IPS-18a (cell line): ENCODE data around the gene PLXDC2.

ENCODE experiments used
- H3K27ac ChIP-seq: one replicate; pipeline ENCODE4 v1.5.1; 2013; ENCODE audit warnings: low read length
- H3K27me3 ChIP-seq: one replicate; pipeline ENCODE4 v1.6.1; 2013; ENCODE audit warnings: mild to moderate bottlenecking, low read length; ENCODE audit not compliant: control insufficient read depth, insufficient read depth
- H3K36me3 ChIP-seq: one replicate; pipeline ENCODE4 v1.6.1; 2013; ENCODE audit warnings: low read depth, low read length; ENCODE audit not compliant: control insufficient read depth
- H3K4me1 ChIP-seq: one replicate; pipeline ENCODE4 v1.6.1; 2013; ENCODE audit warnings: low read depth, low read length; ENCODE audit not compliant: control insufficient read depth
- H3K4me3 ChIP-seq: one replicate; pipeline ENCODE4 v1.5.1; 2013; ENCODE audit warnings: low read length
- H3K9ac ChIP-seq: one replicate; pipeline ENCODE4 v1.6.1; 2013; ENCODE audit warnings: mild to moderate bottlenecking, low read length, moderate library complexity
- H3K9me3 ChIP-seq: one replicate; pipeline ENCODE4 v1.6.1; 2013; ENCODE audit warnings: low read depth, low read length; ENCODE audit not compliant: control insufficient read depth

Gene PLXDC2

GRCh38 chr10:19970717-19971116, 154.5 kb downstream of the PLXDC2 start:
- Histone ChIP-seq H3K36me3 (no peaks in the 10 kb centered on the region), H3K4me1 (peaks cover 18% of the 10 kb centered on the region), H3K27ac (no peak overlapping the region), H3K27me3 (no peaks in the 10 kb centered on the region), H3K9me3 (no peaks in the 10 kb centered on the region), H3K9ac (no peak overlapping the region), H3K4me3 (no peak overlapping the region)

GRCh38 chr10:19971343-19972052, 155.3 kb downstream of the PLXDC2 start:
- Histone ChIP-seq H3K27ac (no peak overlapping the region), H3K4me1 (peaks cover 15% of the 10 kb centered on the region), H3K9me3 (no peaks in the 10 kb centered on the region), H3K27me3 (no peaks in the 10 kb centered on the region), H3K36me3 (no peaks in the 10 kb centered on the region), H3K4me3 (no peak overlapping the region), H3K9ac (no peak overlapping the region)

DNA sequence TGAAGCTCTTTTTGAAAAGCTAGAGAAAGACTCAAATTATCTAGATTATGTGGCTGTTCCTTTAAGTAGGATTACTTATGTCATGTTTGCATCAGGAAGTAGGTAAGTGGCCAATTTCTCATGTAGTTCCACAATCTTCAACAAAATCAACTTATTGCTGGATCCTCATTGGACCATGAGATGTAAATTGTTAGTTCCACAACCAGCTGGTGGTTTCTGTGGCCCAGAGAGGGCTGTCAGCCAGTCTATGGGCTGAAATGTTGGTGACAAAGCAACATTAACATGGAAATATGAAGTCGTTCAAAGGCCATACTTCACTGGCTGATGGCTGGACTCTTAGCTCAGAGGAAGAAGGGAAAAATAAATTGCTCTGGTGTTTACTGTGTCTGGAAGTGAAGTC, 157.9 kb downstream of the PLXDC2 start:
- no peak overlapping the region for H3K27ac ChIP-seq
- H3K9ac ChIP-seq: no peak overlapping the region

DNA sequence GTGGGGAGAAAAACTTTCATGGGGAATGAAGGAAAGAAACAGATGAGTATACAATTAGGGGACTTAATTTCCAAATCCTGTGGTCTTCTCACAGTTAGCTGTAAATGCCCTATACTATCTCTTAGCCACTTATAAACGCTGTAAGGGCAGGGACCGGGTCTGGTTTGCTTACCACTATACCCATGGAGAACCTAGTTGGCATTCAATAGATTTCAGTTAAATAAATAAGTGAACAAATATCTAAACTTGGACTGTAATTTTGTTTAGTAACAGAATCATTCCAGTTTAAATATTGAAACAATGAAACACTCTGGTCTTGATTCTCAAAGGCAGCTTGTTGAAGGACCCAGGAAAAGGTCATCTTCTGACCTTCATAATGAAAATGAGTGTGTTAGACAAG, 158.3 kb downstream of the PLXDC2 start:
- peaks cover 3% of the 10 kb centered on the region for H3K4me1 ChIP-seq
- no peaks in the 10 kb centered on the region for H3K27me3 ChIP-seq
- no peaks in the 10 kb centered on the region for H3K36me3 ChIP-seq
- no peak overlapping the region for H3K9ac ChIP-seq
- H3K9me3 ChIP-seq: no peaks in the 10 kb centered on the region
- H3K27ac ChIP-seq: no peak overlapping the region
- no peak overlapping the region for H3K4me3 ChIP-seq

More for the DNA sequence above, 157.9 kb downstream of the PLXDC2 start:
- Histone ChIP-seq H3K4me3 (no peak overlapping the region), H3K36me3 (no peaks in the 10 kb centered on the region), H3K27me3 (no peaks in the 10 kb centered on the region), H3K4me1 (peaks cover 3% of the 10 kb centered on the region), H3K9me3 (no peaks in the 10 kb centered on the region)

- Histone ChIP-seq H3K36me3 (no peaks in the 10 kb centered on the region), H3K4me1 (peaks cover 12% of the 10 kb centered on the region), H3K27me3 (no peaks in the 10 kb centered on the region), H3K4me3 (no peak overlapping the region), H3K27ac (no peak overlapping the region), H3K9ac (no peak overlapping the region), H3K9me3 (no peaks in the 10 kb centered on the region)
These were observed 160.9 kb downstream of the PLXDC2 start for GRCh38 chr10:19977097-19977521.

DNA sequence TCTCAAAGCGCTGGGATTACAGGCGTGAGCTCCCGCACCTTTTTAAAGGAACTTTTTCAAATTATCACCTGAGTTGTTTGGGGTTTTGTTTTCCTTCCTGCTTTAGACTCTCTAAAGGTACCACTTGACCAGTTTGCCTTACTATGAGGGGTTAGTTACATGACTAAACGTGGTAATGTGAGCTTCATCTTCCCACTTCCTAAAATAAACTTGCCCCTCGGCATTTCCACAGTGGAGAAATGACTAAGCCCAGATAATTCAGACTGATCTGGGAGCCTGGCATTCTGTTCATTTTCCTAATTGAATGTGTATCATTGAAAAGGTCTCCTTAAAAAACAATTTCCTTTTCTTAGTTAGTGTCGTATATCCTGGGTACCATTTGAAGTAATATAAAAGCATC, 163.4 kb downstream of the PLXDC2 start:
- Histone ChIP-seq H3K36me3 (no peaks in the 10 kb centered on the region), H3K9ac (no peak overlapping the region), H3K27me3 (no peaks in the 10 kb centered on the region), H3K4me3 (no peak overlapping the region), H3K27ac (no peak overlapping the region), H3K4me1 (peaks cover 31% of the 10 kb centered on the region), H3K9me3 (no peaks in the 10 kb centered on the region)

- Histone ChIP-seq H3K9me3 (no peaks in the 10 kb centered on the region), H3K4me3 (no peak overlapping the region), H3K36me3 (no peaks in the 10 kb centered on the region), H3K9ac (no peak overlapping the region), H3K27me3 (no peaks in the 10 kb centered on the region), H3K27ac (no peak overlapping the region), H3K4me1 (peaks cover 56% of the 10 kb centered on the region)
These were observed 167.8 kb downstream of the PLXDC2 start for GRCh38 chr10:19983880-19984565.

- no peaks in the 10 kb centered on the region for H3K36me3 ChIP-seq
- H3K4me1 ChIP-seq: peaks cover 51% of the 10 kb centered on the region
- H3K9ac ChIP-seq: no peak overlapping the region
- H3K9me3 ChIP-seq: no peaks in the 10 kb centered on the region
- H3K4me3 ChIP-seq: no peak overlapping the region
- H3K27me3 ChIP-seq: no peaks in the 10 kb centered on the region
- H3K27ac ChIP-seq: peak overlapping the region; percentile 0
These were observed 169.5 kb downstream of the PLXDC2 start for GRCh38 chr10:19985745-19986144.

DNA sequence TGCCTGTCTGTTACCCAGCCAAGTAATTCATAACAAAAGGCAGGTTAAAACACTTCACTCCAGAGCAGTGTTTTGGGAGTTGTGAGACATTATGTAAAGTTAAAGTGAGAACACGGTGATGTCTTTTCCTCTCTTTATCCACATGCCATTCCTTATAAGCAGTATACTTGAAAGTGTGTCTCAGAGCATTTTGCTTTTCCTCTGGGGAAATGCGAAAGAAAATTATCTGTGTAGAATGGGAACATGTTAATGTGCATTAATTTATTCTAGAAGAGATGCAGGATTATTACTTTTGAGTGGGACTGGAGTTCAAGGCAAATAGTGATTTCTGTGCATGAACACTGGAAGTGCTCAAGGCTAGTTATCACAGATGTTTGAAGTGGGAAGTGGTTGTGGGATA, 170.4 kb downstream of the PLXDC2 start:
- H3K36me3 ChIP-seq: no peaks in the 10 kb centered on the region
- H3K9me3 ChIP-seq: no peaks in the 10 kb centered on the region
- H3K4me1 ChIP-seq: peaks cover 51% of the 10 kb centered on the region
- no peaks in the 10 kb centered on the region for H3K27me3 ChIP-seq
- H3K4me3 ChIP-seq: no peak overlapping the region
- no peak overlapping the region for H3K9ac ChIP-seq
- H3K27ac ChIP-seq: peak overlapping the region; percentile 64

- Histone ChIP-seq H3K9ac (peak overlapping the region; percentile 7), H3K36me3 (no peaks in the 10 kb centered on the region), H3K27ac (no peak overlapping the region), H3K4me3 (no peak overlapping the region), H3K9me3 (no peaks in the 10 kb centered on the region), H3K4me1 (peaks cover 44% of the 10 kb centered on the region), H3K27me3 (no peaks in the 10 kb centered on the region)
These were observed 171.7 kb downstream of the PLXDC2 start for GRCh38 chr10:19987931-19988330.

GRCh38 chr10:19993714-19994315, 177.6 kb downstream of the PLXDC2 start:
- no peaks in the 10 kb centered on the region for H3K9me3 ChIP-seq
- no peaks in the 10 kb centered on the region for H3K27me3 ChIP-seq
- no peak overlapping the region for H3K4me3 ChIP-seq
- no peaks in the 10 kb centered on the region for H3K36me3 ChIP-seq
- peaks cover 7% of the 10 kb centered on the region for H3K4me1 ChIP-seq
- no peak overlapping the region for H3K27ac ChIP-seq
- no peak overlapping the region for H3K9ac ChIP-seq
